Neural progenitor cell (in vitro differentiated cells): Measurements from ENCODE around the gene ZNF787. TPM values are rescaled to one million over a fixed set of nuclear protein-coding genes. Genes with fewer than 3 reads are reported as not detected.

Experiments used
- DNase-seq: peaks from one replicate; pipeline ENCODE4 v3.0.0-alpha.2; 2016; ENCODE audit warnings: low spot score
- H2AFZ ChIP-seq: fragments of 200-600 bp; sonication (generic); replicated peaks from 2 replicates; pipeline ENCODE4 v1.6.1; 2016; ENCODE audit warnings: antibody characterized with exemption
- H3F3A ChIP-seq: fragments of 200-600 bp; sonication (generic); 2 replicates; pipeline ENCODE4 v1.6.1; 2016; ENCODE audit warnings: antibody characterized with exemption, low read depth
- H3K27ac ChIP-seq: fragments of 200-600 bp; sonication (generic); 2 replicates; pipeline ENCODE4 v1.5.1; 2016; ENCODE audit warnings: mild to moderate bottlenecking
- H3K27me3 ChIP-seq: fragments of 200-600 bp; sonication (generic); 2 replicates; pipeline ENCODE4 v1.6.1; 2016; ENCODE audit warnings: mild to moderate bottlenecking, moderate library complexity
- H3K36me3 ChIP-seq: fragments of 200-600 bp; sonication (generic); 2 replicates; pipeline ENCODE4 v1.5.1; 2016
- H3K4me1 ChIP-seq: fragments of 200-600 bp; sonication (generic); 2 replicates; pipeline ENCODE4 v1.6.1; 2016; ENCODE audit warnings: mixed run types
- H3K4me2 ChIP-seq: fragments of 200-600 bp; sonication (generic); 2 replicates; pipeline ENCODE4 v1.6.1; 2016
- H3K4me3 ChIP-seq: fragments of 200-600 bp; sonication (generic); 2 replicates; pipeline ENCODE4 v1.5.1; 2016
- H3K79me2 ChIP-seq: fragments of 200-600 bp; sonication (generic); 2 replicates; pipeline ENCODE4 v1.6.1; 2016; ENCODE audit warnings: low read depth
- H3K9ac ChIP-seq: fragments of 200-600 bp; sonication (generic); 2 replicates; pipeline ENCODE4 v1.6.1; 2016
- H3K9me3 ChIP-seq: fragments of 200-600 bp; sonication (generic); 2 replicates; pipeline ENCODE4 v1.5.1; 2016; ENCODE audit warnings: low read depth
- H4K20me1 ChIP-seq: fragments of 200-600 bp; sonication (generic); 2 replicates; pipeline ENCODE4 v1.6.1; 2016; ENCODE audit warnings: low read depth
- H3K27ac Mint-ChIP-seq: 3 replicates; pipeline ENCODE4 v1.8.0; 2021; ENCODE audit warnings: mixed read lengths
- H3K27me3 Mint-ChIP-seq: 2 replicates; pipeline ENCODE4 v1.8.0; 2022; ENCODE audit warnings: low read depth, mild to moderate bottlenecking, inconsistent platforms, moderate library complexity, mixed read lengths; ENCODE audit not compliant: insufficient read depth
- H3K36me3 Mint-ChIP-seq: 3 replicates; pipeline ENCODE4 v1.8.0; 2021; ENCODE audit warnings: mixed read lengths
- H3K4me1 Mint-ChIP-seq: 3 replicates; pipeline ENCODE4 v1.8.0; 2021; ENCODE audit warnings: mixed read lengths
- H3K4me3 Mint-ChIP-seq: 3 replicates; pipeline ENCODE4 v1.8.0; 2021; ENCODE audit warnings: mild to moderate bottlenecking, moderate library complexity, mixed read lengths
- H3K9me3 Mint-ChIP-seq: 3 replicates; pipeline ENCODE4 v1.8.0; 2020; ENCODE audit warnings: mixed read lengths
- CTCF ChIP-seq: fragments of 200-600 bp; sonication (generic); IDR thresholded peaks from 2 replicates; pipeline ENCODE4 v1.5.1; 2017; ENCODE audit warnings: antibody characterized with exemption, mild to moderate bottlenecking
- EZH2 ChIP-seq: fragments of 200-600 bp; sonication (generic); IDR thresholded peaks from 2 replicates; pipeline ENCODE4 v1.6.1; 2017; ENCODE audit warnings: antibody characterized with exemption, mild to moderate bottlenecking, moderate library complexity
- EZH2phosphoT487 ChIP-seq: fragments of 200-600 bp; sonication (generic); IDR thresholded peaks from 2 replicates; pipeline ENCODE4 v1.6.1; 2017; ENCODE audit warnings: antibody characterized with exemption
- small RNA-seq: library from RNA; depleted of rRNA; stranded (forward); fragments of <200 nt; gene quantifications from one replicate; pipeline ENCODE3, GENCODE V24; 2015
- total RNA-seq: library from RNA; depleted of rRNA; stranded (reverse); fragments of >200 nt; gene quantifications from 2 replicates; pipeline ENCODE4 v1.2.3, GENCODE V29; 2015; ENCODE audit warnings: low replicate concordance

Gene ZNF787
- total RNA-seq, 1 donor from 2014 or later = 2.2 TPM

- Histone ChIP-seq H3K27ac (no peak overlapping the region), H3K4me1 (no peaks in the 10 kb centered on the region), H3K9me3 (no peaks in the 10 kb centered on the region), H3K79me2 (no peaks in the 10 kb centered on the region), H3K9ac (no peak overlapping the region), H3K4me3 (peak overlapping the region; percentile 46), H3K4me2 (peak overlapping the region; percentile 80), H3F3A (no peaks in the 10 kb centered on the region), H3K36me3 (no peaks in the 10 kb centered on the region), H2AFZ (peak overlapping the region; percentile 92), H3K27me3 (peaks cover 21% of the 10 kb centered on the region), H4K20me1 (no peaks in the 10 kb centered on the region)
- H3K27me3 Mint-ChIP-seq = peaks cover 6% of the 10 kb centered on the region
- H3K9me3 Mint-ChIP-seq = peaks cover 6% of the 10 kb centered on the region
- peak overlapping the region; percentile 72 for H3K4me3 Mint-ChIP-seq
- H3K36me3 Mint-ChIP-seq = no peaks in the 10 kb centered on the region
- peaks cover 5% of the 10 kb centered on the region for H3K4me1 Mint-ChIP-seq
- TF ChIP-seq EZH2phosphoT487 (no peak), CTCF (peak; percentile 85), EZH2 (no peak)
- peak; percentile 77 for DNase-seq
- H3K27ac Mint-ChIP-seq = no peak overlapping the region
Observed at GRCh38 chr19:56066152-56067023, 54.7 kb downstream of the ZNF787 start.

DNA sequence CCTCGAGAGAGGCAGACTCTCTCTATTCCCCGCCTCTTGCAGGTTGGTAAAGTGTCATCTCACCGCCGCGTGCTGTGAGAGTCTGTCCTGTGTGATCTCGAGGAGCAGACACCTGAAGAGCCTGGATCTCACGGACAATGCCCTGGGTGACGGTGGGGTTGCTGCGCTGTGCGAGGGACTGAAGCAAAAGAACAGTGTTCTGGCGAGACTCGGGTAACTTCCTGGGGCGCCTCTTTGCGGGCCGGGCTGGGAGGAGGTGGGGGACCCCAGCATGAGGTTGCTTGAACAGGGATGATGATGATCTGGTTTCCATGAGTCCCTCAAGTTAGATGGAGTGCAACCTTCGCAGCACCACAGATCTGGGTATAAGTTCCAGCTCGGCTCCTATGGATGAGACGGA lies 67.5 kb downstream of the ZNF787 start:
- no peaks in the 10 kb centered on the region for H3K36me3 Mint-ChIP-seq
- no peaks in the 10 kb centered on the region for H3K4me1 Mint-ChIP-seq
- peaks cover 8% of the 10 kb centered on the region for H3K27me3 Mint-ChIP-seq
- H3K9me3 ChIP-seq = no peaks in the 10 kb centered on the region
- no peaks in the 10 kb centered on the region for H3K27me3 ChIP-seq
- H3F3A ChIP-seq = no peaks in the 10 kb centered on the region
- no peak overlapping the region for H3K27ac Mint-ChIP-seq
- H3K4me3 ChIP-seq = no peak overlapping the region
- no peak overlapping the region for H2AFZ ChIP-seq
- no peaks in the 10 kb centered on the region for H4K20me1 ChIP-seq
- H3K4me1 ChIP-seq = no peaks in the 10 kb centered on the region
- H3K9ac ChIP-seq = no peak overlapping the region
- peaks cover 31% of the 10 kb centered on the region for H3K9me3 Mint-ChIP-seq
- no peak overlapping the region for H3K27ac ChIP-seq
- no peak overlapping the region for H3K4me3 Mint-ChIP-seq
- H3K36me3 ChIP-seq = no peaks in the 10 kb centered on the region
- DNase-seq = no peak
- no peak for TF ChIP-seq EZH2
- TF ChIP-seq EZH2phosphoT487 = no peak
- TF ChIP-seq CTCF = no peak
- no peaks in the 10 kb centered on the region for H3K79me2 ChIP-seq
- no peak overlapping the region for H3K4me2 ChIP-seq

Small RNA genes within 50 kb of the gene (small RNA-seq; reads per million reads assigned to genes)
- gene AC024580.2 = not detected
- gene RF00019 = not detected

Other genes with a start within 250 kb of the ZNF787 start
- gene NLRP13, start 189.0 kb downstream of the ZNF787 start, total RNA-seq = not detected in 2 replicates
- gene NLRP8, start 173.5 kb downstream of the ZNF787 start, total RNA-seq = not detected in 2 replicates
- not detected in 2 replicates for gene NLRP5, start 134.5 kb downstream of the ZNF787 start, total RNA-seq
- gene ZNF444, start 20.0 kb upstream of the ZNF787 start, total RNA-seq = 7.0 and 51.8 TPM in 2 replicates
- 0.71 and 1.8 TPM in 2 replicates for gene GALP, start 54.7 kb upstream of the ZNF787 start, total RNA-seq
- not detected in 2 replicates for gene ZSCAN5B, start 76.5 kb upstream of the ZNF787 start, total RNA-seq
- not detected in 2 replicates for gene ZSCAN5C, start 81.0 kb upstream of the ZNF787 start, total RNA-seq
- gene EDDM13, start 151.5 kb upstream of the ZNF787 start, total RNA-seq = not detected in 2 replicates
- 1.6 and 7.8 TPM in 2 replicates for gene ZSCAN5A, start 193.5 kb upstream of the ZNF787 start, total RNA-seq